Measurements from ENCODE around the gene CTNNA3. TPM values are rescaled to one million over a fixed set of nuclear protein-coding genes. Genes with fewer than 3 reads are reported as not detected.

CTNNA3 gene
- total RNA-seq, 6 experiments from 2014 or later, result 0.19 to 3.6 (median 1.2) TPM

DNA sequence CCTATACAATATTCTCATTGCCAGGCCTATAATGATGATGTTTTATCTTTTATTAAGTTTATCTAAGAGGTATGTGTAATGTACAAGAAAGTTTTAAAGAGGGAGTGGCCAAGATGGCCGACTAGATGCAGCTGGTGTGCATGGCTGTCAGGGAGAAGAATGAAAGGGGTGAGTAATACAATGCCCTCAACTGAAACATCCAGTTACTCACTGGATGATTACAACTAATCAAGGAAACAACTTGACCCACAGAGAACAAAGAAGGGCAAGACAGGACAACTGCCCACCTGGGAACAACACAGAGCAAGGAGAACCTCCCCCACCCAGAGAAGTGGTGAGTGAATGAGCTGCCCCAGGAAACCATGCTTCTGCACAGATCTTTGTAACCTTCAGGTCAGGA is 1650.1 kb downstream of the CTNNA3 start:
- Histone ChIP-seq H3K9me3 (no peaks in the 10 kb centered on the region), H3K4me1 (no peaks in the 10 kb centered on the region), H3K4me3 (no peak overlapping the region), H3K36me3 (no peaks in the 10 kb centered on the region), H3K27me3 (no peaks in the 10 kb centered on the region), H3K27ac (no peak overlapping the region)
- TF ChIP-seq, protein P1, sequence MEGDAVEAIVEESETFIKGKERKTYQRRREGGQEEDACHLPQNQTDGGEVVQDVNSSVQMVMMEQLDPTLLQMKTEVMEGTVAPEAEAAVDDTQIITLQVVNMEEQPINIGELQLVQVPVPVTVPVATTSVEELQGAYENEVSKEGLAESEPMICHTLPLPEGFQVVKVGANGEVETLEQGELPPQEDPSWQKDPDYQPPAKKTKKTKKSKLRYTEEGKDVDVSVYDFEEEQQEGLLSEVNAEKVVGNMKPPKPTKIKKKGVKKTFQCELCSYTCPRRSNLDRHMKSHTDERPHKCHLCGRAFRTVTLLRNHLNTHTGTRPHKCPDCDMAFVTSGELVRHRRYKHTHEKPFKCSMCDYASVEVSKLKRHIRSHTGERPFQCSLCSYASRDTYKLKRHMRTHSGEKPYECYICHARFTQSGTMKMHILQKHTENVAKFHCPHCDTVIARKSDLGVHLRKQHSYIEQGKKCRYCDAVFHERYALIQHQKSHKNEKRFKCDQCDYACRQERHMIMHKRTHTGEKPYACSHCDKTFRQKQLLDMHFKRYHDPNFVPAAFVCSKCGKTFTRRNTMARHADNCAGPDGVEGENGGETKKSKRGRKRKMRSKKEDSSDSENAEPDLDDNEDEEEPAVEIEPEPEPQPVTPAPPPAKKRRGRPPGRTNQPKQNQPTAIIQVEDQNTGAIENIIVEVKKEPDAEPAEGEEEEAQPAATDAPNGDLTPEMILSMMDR (IDR thresholded peaks at IDR 0.05), result no peak
- no peak for TF ChIP-seq POLR2A (IDR thresholded peaks at IDR 0.05)
- ATAC-seq (no peak), DNase-seq (no peak)
- intact Hi-C loops (cut with DNase I), result no loop called here
- 47% methylated on average over 1 of the region's 1 CpG for WGBS (ENCODE audit: insufficient coverage, low coverage, low lambda C conversion rate, missing lambda C conversion rate)

DNA sequence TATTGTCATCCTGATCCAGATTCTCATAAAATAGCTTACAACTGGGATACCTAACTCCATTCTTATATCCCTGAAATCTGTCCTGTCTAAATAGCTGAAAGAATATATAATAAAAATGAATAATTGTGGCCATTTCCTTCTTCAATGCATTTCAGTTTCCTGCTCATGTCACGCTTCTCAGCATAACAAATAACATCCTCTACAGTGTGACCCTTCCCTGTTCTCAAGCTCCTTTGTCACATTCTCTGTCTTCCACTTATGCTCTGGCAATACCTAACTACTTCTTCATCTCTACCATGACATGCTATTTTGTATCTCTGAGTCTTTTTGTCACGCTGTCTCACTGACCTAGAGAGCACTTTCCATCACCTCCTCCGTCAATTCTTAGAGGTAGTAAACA is 1654.2 kb downstream of the CTNNA3 start:
- Histone ChIP-seq H3K36me3 (no peaks in the 10 kb centered on the region), H3K27ac (no peak overlapping the region), H3K4me1 (no peaks in the 10 kb centered on the region), H3K9me3 (no peaks in the 10 kb centered on the region), H3K4me3 (no peak overlapping the region), H3K27me3 (no peaks in the 10 kb centered on the region)
- TF ChIP-seq, protein P1 (IDR thresholded peaks at IDR 0.05), result no peak
- DNase-seq, result no peak
- intact Hi-C loops (cut with DNase I), result no loop called here
- ATAC-seq, result no peak
- 59% methylated on average over 3 of the region's 3 CpGs for WGBS (ENCODE audit: insufficient coverage, low coverage, low lambda C conversion rate, missing lambda C conversion rate)

DNA sequence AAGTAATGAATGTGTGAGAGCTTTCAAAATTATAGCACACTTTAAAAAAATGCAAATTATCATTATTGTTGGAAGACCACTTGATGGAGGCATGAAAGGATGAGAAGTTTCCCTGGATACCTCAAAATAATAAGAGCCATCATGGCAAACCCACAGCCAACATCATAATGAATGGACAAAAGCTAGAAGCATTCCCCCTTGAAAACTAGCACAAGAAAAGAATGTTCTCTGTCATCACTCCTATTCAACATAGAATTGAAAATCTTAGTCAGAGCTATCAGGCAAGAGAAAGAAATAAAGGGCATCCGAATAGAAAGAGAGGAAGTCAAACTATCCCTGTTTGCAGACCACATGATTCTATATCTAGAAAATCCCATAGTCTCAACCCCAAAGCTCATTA is 1657.4 kb downstream of the CTNNA3 start:
- intact Hi-C loops (cut with DNase I), result no loop called here
- TF ChIP-seq POLR2A (IDR thresholded peaks at IDR 0.05), result no peak
- TF ChIP-seq, protein P1 (IDR thresholded peaks at IDR 0.05), result no peak
- WGBS (ENCODE audit: insufficient coverage, low coverage, low lambda C conversion rate, missing lambda C conversion rate), result 60% methylated on average over 1 of the region's 1 CpG
- DNase-seq (no peak), ATAC-seq (no peak)
- H3K4me3 ChIP-seq, result no peak overlapping the region
- no peaks in the 10 kb centered on the region for H3K27me3 ChIP-seq
- no peak overlapping the region for H3K27ac ChIP-seq
- H3K36me3 ChIP-seq, result no peaks in the 10 kb centered on the region
- H3K9me3 ChIP-seq, result no peaks in the 10 kb centered on the region
- no peaks in the 10 kb centered on the region for H3K4me1 ChIP-seq

DNA sequence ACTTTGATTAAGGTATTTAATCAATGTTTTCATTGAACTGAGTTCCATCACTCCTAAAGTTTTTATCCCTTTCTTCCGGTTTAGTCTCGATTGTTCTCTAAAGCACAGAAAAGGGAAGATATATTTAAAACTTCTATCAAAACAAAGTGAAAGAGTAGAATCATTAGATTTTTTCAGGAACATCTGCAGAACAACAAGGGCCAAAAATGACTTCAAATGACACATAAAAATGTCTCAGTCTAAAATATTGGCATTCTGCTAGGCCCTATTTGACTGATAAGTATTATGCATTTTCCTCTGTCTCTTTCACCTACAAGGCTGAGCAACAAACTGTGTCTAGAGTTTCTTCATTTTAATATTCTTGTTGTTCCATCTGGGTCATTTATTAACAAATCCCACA is 1669.7 kb downstream of the CTNNA3 start:
- Histone ChIP-seq H3K36me3 (no peaks in the 10 kb centered on the region), H3K4me3 (no peak overlapping the region), H3K4me1 (no peaks in the 10 kb centered on the region), H3K9me3 (no peaks in the 10 kb centered on the region), H3K27ac (no peak overlapping the region), H3K27me3 (no peaks in the 10 kb centered on the region)
- no peak for TF ChIP-seq POLR2A (IDR thresholded peaks at IDR 0.05)
- TF ChIP-seq, protein P1 (IDR thresholded peaks at IDR 0.05), result no peak
- DNase-seq (no peak), ATAC-seq (no peak)
- intact Hi-C loops (cut with DNase I), result no loop called here
- WGBS (ENCODE audit: insufficient coverage, low coverage, low lambda C conversion rate, missing lambda C conversion rate), result 81% methylated on average over 2 of the region's 2 CpGs

DNA sequence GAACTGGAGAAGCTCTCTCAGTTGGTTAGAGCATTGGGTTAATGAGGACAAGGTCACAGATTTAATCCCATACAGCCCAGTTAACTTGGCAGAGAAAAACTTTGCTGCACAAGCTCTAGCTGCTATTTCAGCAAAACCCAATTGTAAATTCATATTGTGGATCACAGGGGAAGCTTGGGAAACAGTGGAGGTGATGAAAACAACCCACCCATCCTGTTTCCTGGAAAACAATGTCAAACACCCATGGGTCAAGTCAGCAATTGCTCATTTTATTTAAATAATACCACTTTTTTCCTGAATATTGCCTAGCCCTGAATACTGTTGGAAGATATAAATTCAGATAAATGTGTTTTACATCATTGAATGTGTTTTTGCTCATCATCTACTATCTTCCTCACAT is 1670.8 kb downstream of the CTNNA3 start:
- intact Hi-C loops (cut with DNase I), result no loop called here
- no peak for DNase-seq
- no peaks in the 10 kb centered on the region for H3K27me3 ChIP-seq
- no peaks in the 10 kb centered on the region for H3K4me1 ChIP-seq
- no peak overlapping the region for H3K27ac ChIP-seq
- ATAC-seq, result no peak
- no peaks in the 10 kb centered on the region for H3K36me3 ChIP-seq
- TF ChIP-seq POLR2A (IDR thresholded peaks at IDR 0.05), result no peak
- TF ChIP-seq, protein P1 (IDR thresholded peaks at IDR 0.05), result no peak
- H3K4me3 ChIP-seq, result no peak overlapping the region
- no peaks in the 10 kb centered on the region for H3K9me3 ChIP-seq

Data from right lobe of liver (tissue), 6 donors.